Neural cell (in vitro differentiated cells): ENCODE measurements around the gene KHDRBS2.

Experiments used
- EZH2 ChIP-seq: fragments of 200-600, 300-800 bp; shearing (Covaris generic), sonication (generic); IDR thresholded peaks from 2 replicates; pipeline ENCODE4 v1.6.1; 2014; ENCODE audit warnings: antibody characterized with exemption, low read length, borderline replicate concordance, mild to moderate bottlenecking; ENCODE audit not compliant: insufficient read depth, poor library complexity, severe bottlenecking
- TF ChIP-seq, protein P1 (sequence below): fragments of 450-650 bp; IDR thresholded peaks from 2 replicates; pipeline ENCODE4 v1.5.1; 2014; ENCODE audit warnings: antibody characterized with exemption, mild to moderate bottlenecking, moderate library complexity; ENCODE audit not compliant: poor library complexity, severe bottlenecking

DNA sequence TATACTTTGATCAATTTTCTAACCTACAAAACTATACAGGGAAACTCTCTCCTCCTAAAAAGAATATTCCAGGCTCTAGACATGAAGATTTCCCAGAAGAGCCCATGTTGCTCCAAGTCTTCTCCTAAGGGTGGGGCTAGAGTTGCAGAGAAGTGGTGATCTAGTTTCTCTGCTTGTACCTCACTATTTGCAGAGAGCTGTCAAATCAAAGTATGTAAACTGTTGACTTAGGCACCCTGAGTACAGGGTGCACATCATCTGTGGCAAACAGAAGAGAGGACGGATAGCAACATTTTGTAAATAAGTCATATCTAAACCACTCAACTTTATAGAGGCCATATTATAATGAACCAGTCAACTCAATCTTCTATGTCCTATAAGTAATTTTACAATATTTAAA, 250.1 kb downstream of the KHDRBS2 start:
- no peak for TF ChIP-seq EZH2
- TF ChIP-seq, protein P1, sequence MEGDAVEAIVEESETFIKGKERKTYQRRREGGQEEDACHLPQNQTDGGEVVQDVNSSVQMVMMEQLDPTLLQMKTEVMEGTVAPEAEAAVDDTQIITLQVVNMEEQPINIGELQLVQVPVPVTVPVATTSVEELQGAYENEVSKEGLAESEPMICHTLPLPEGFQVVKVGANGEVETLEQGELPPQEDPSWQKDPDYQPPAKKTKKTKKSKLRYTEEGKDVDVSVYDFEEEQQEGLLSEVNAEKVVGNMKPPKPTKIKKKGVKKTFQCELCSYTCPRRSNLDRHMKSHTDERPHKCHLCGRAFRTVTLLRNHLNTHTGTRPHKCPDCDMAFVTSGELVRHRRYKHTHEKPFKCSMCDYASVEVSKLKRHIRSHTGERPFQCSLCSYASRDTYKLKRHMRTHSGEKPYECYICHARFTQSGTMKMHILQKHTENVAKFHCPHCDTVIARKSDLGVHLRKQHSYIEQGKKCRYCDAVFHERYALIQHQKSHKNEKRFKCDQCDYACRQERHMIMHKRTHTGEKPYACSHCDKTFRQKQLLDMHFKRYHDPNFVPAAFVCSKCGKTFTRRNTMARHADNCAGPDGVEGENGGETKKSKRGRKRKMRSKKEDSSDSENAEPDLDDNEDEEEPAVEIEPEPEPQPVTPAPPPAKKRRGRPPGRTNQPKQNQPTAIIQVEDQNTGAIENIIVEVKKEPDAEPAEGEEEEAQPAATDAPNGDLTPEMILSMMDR = no peak
